GM12878 (cell line): ENCODE measurements around the gene DDX10. TPM values are rescaled to one million over a fixed set of nuclear protein-coding genes. Genes with fewer than 3 reads are reported as not detected.

Experiments used
- ATAC-seq: fragments of 200-7000 bp; cut with Tn5 transposase; 3 replicates; pipeline ENCODE4 v1.9.1; 2020; ENCODE audit warnings: mild to moderate bottlenecking, moderate library complexity
- BruUV-seq: library from RNA; stranded (reverse); fragments of 400-500 nt; replicated peaks from 2 replicates; lab custom pipeline; 2021; lab: Mats Ljungman, UMichigan
- CTCF ChIA-PET: fragments of 300-600 bp; sonication (Branson Sonifier 250); formaldehyde crosslinking; extraction: SDS; loops from one replicate; lab custom pipeline; 2021; ENCODE audit warnings: inconsistent platforms; lab: Yijun Ruan, JAX
- POLR2A ChIA-PET: fragments of 350-600 bp; formaldehyde crosslinking; extraction: SDS; loops from one replicate; lab custom pipeline; 2021; ENCODE audit warnings: inconsistent platforms; lab: Charles Lee
- RAD21 ChIA-PET: fragments of 300-600 bp; sonication (Branson Sonifier 250); formaldehyde crosslinking; loops from one replicate; lab custom pipeline; 2023; ENCODE audit warnings: antibody characterized with exemption; ENCODE audit not compliant: unreplicated experiment; lab: Charles Lee
- SMC1A ChIA-PET: fragments of 300-600 bp; sonication (Branson Sonifier 250); formaldehyde crosslinking; loops from one replicate; lab custom pipeline; 2023; ENCODE audit not compliant: unreplicated experiment, uncharacterized antibody; lab: Charles Lee
- DNase-seq: peaks from one replicate; pipeline ENCODE4 v3.0.0-alpha.2; 2011; ENCODE audit warnings: low read depth, low spot score
- FAIRE-seq: peaks from 3 replicates; lab custom pipeline; 2011; peaks lifted over from hg19 to GRCh38; lab: Jason Lieb, UNC
- H2AFZ ChIP-seq: 2 replicates; pipeline ENCODE4 v1.6.0; 2011; ENCODE audit warnings: low read depth, low read length, control low read depth; ENCODE audit not compliant: control insufficient read depth
- H3K27ac ChIP-seq: 2 replicates; pipeline ENCODE4 v1.5.1; 2011; ENCODE audit warnings: control low read depth; ENCODE audit not compliant: control insufficient read depth, insufficient read depth
- H3K27me3 ChIP-seq, 2 experiments: replicated peaks in 1 of 2; 2 replicates each; pipeline versions ENCODE4 v1.6.0 to v1.6.1; 2011; ENCODE audit warnings: low read length in 1 of 2; ENCODE audit not compliant: control insufficient read depth in 2 of 2, insufficient read depth in 2 of 2
- H3K36me3 ChIP-seq, 2 experiments: 2 replicates each; pipeline ENCODE4 v1.5.1; 2011; ENCODE audit warnings: low read length in 1 of 2; ENCODE audit not compliant: control insufficient read depth in 2 of 2, insufficient read depth in 2 of 2
- H3K4me1 ChIP-seq: 2 replicates; pipeline ENCODE4 v1.6.1; 2011; ENCODE audit warnings: mild to moderate bottlenecking, low read length, moderate library complexity, mixed read lengths; ENCODE audit not compliant: control insufficient read depth, insufficient read depth
- H3K4me2 ChIP-seq: 2 replicates; pipeline ENCODE4 v1.6.0; 2011; ENCODE audit warnings: control low read depth; ENCODE audit not compliant: control insufficient read depth, insufficient read depth
- H3K4me3 ChIP-seq: fragments of 200-600 bp; sonication (generic); 2 replicates; pipeline ENCODE4 v1.5.1; 2016
- H3K79me2 ChIP-seq: 2 replicates; pipeline ENCODE4 v1.6.0; 2011; ENCODE audit warnings: low read length; ENCODE audit not compliant: control insufficient read depth, insufficient read depth
- H3K9ac ChIP-seq: 2 replicates; pipeline ENCODE4 v1.8.0; 2011; ENCODE audit warnings: low read length, control low read depth, mixed read lengths; ENCODE audit not compliant: control insufficient read depth, insufficient read depth
- H3K9me3 ChIP-seq: replicated peaks from 3 replicates; pipeline ENCODE4 v1.5.1; 2011; ENCODE audit warnings: mild to moderate bottlenecking, low read length; ENCODE audit not compliant: control insufficient read depth, insufficient read depth
- H4K20me1 ChIP-seq: 2 replicates; pipeline ENCODE4 v1.6.0; 2011; ENCODE audit not compliant: control insufficient read depth, insufficient read depth
- CBFB ChIP-seq: IDR thresholded peaks from 2 replicates; pipeline ENCODE4 v1.6.1; 2016; ENCODE audit warnings: antibody characterized with exemption, low read depth
- CHD2 ChIP-seq: IDR thresholded peaks from 2 replicates; pipeline ENCODE4 v1.6.1; 2011; ENCODE audit warnings: low read depth, low read length, improper control_type of control experiment, borderline replicate concordance
- CHD4 ChIP-seq: fragments of 200-600 bp; sonication (generic); IDR thresholded peaks from 2 replicates; pipeline ENCODE4 v1.6.1; 2016; ENCODE audit warnings: mild to moderate bottlenecking
- CREM ChIP-seq: IDR thresholded peaks from 2 replicates; pipeline ENCODE4 v1.6.1; 2014; ENCODE audit warnings: antibody characterized with exemption, low read depth
- DPF2 ChIP-seq: fragments of 450-650 bp; IDR thresholded peaks from 2 replicates; pipeline ENCODE4 v1.6.1; 2017; ENCODE audit warnings: mild to moderate bottlenecking
- HDAC2 ChIP-seq: fragments of 200-600 bp; sonication (generic); IDR thresholded peaks from 2 replicates; pipeline ENCODE4 v1.6.1; 2017
- IRF3 ChIP-seq: fragments of 450-650 bp; IDR thresholded peaks from 2 replicates; pipeline ENCODE4 v1.6.1; 2014; ENCODE audit warnings: mild to moderate bottlenecking
- IRF4 ChIP-seq: IDR thresholded peaks from 2 replicates; pipeline ENCODE4 v1.6.1; 2011; ENCODE audit warnings: low read depth, low read length
- NR2C1 ChIP-seq: fragments of 450-650 bp; IDR thresholded peaks from 2 replicates; pipeline ENCODE4 v1.6.1; 2017; ENCODE audit warnings: antibody characterized with exemption, mild to moderate bottlenecking, moderate library complexity
- NRF1 ChIP-seq: conservative IDR thresholded peaks from 2 replicates; pipeline ENCODE4 v1.6.1; 2011; ENCODE audit warnings: mild to moderate bottlenecking, low read depth, low read length, improper control_type of control experiment
- SMAD5 ChIP-seq: IDR thresholded peaks from 2 replicates; pipeline ENCODE4 v1.6.1; 2016; ENCODE audit warnings: antibody characterized with exemption, low read depth
- SMC3 ChIP-seq: IDR thresholded peaks from 2 replicates; pipeline ENCODE4 v1.6.1; 2011; ENCODE audit warnings: low read length, improper control_type of control experiment, borderline replicate concordance
- TCF3 ChIP-seq: IDR thresholded peaks from 2 replicates; pipeline ENCODE4 v1.6.1; 2012; ENCODE audit warnings: low read depth, mild to moderate bottlenecking, low read length, borderline replicate concordance; ENCODE audit not compliant: insufficient read depth
- ZBED1 ChIP-seq: IDR thresholded peaks from 2 replicates; pipeline ENCODE4 v1.6.1; 2016; ENCODE audit warnings: borderline replicate concordance
- ZNF622 ChIP-seq: fragments of 450-650 bp; IDR thresholded peaks from 2 replicates; pipeline ENCODE4 v1.6.1; 2017; ENCODE audit warnings: mild to moderate bottlenecking, inconsistent platforms
- ZSCAN29 ChIP-seq: fragments of 450-650 bp; IDR thresholded peaks from 2 replicates; pipeline ENCODE4 v1.6.1; 2017; ENCODE audit warnings: mild to moderate bottlenecking, moderate library complexity
- WGBS: methylation state at CpG from one replicate; pipeline ENCODE4 v1.1.6; 2016; ENCODE audit warnings: low lambda C conversion rate; ENCODE audit not compliant: insufficient replicate concordance, insufficient coverage; ENCODE audit errors: missing lambda C conversion rate; 5-methylcytosine and 5-hydroxymethylcytosine counted together
- in situ Hi-C: fragments of 300-500 bp; cut with MboI; formaldehyde crosslinking; loops from 9 replicates; pipeline ENCODE4 v1.14.3; 2018; ENCODE audit warnings: mixed read lengths
- intact Hi-C: fragments of 100-400 bp; cut with micrococcal nuclease; formaldehyde crosslinking; loops from one replicate; pipeline ENCODE4 v1.14.2; 2022; ENCODE audit not compliant: unreplicated experiment
- polyA plus RNA-seq, 11 experiments: library from polyadenylated mRNA; depleted of rRNA in 4 of 11; unstranded in 6 of 11; stranded (reverse) in 5 of 11; fragments of >200 nt; fragmentation: Nextera tagmentation in 4 of 11; fragmentation: Illumina TruSeq in 1 of 11; extraction: Ambion mirVana in 4 of 11; extraction: Trizol in 1 of 11; gene quantifications; 1 replicate in 1 of 11; 2 replicates in 10 of 11; pipeline versions ENCODE4 v1.2.1 to v1.2.3, GENCODE V29; 2011 to 2016; ENCODE audit warnings: inconsistent platforms in 2 of 11, missing spikeins in 2 of 11, low read depth in 1 of 11
- total RNA-seq, 4 experiments: library from RNA; depleted of rRNA in 3 of 4; stranded (reverse); fragments of >200 nt in 3 of 4; fragmentation: Illumina TruSeq in 1 of 4; extraction: Trizol in 1 of 4; gene quantifications; 2 replicates each; pipeline versions ENCODE4 v1.2.1 to v1.2.3, GENCODE V29; 2013 to 2021
- TF ChIP-seq, protein P1 (sequence below): IDR thresholded peaks from 2 replicates; pipeline ENCODE4 v1.6.1; 2012; ENCODE audit warnings: improper control_type of control experiment, low read depth, low read length; ENCODE audit not compliant: insufficient replicate concordance

Gene DDX10
- total and polyA plus RNA-seq, 10 of the 15 experiments (the other 5 are each of a cell fraction or from before 2014, with no cell fraction given) = 20.9 to 51.5 (median 31.9) TPM

DNA sequence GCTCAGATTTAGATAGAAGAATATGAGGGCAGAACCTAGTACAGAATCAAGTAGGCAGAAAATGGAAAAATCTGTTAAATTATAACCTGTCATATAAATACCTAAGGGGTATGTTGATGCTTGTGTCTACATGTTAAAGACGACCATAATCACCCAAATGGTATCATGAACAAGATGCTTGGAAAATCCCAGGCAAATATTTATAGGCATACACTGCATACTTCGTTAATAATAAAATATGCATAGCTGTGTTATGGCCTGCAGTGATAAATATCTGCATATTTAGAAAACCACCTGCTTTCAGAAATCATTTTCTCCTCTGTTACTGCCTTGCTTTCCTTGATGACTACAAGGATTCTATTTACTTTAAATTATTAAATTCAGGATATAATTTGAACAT, 18.9 kb upstream of the DDX10 start:
- BruUV-seq = no TSS peak
- intact Hi-C loops (loop anchor here (5.0 to 10.0 kb wide), 2 partner anchors 309 to 641 kb away; partner anchors contain the start of gene CUL5), in situ Hi-C loops (loop anchor here (5.0 kb wide), 1 partner anchor 224 kb away; no protein-coding TSS in a partner anchor)
- Histone ChIP-seq H4K20me1 (no peaks in the 10 kb centered on the region), H3K27me3 (no peaks in the 10 kb centered on the region), H3K9ac (no peak overlapping the region), H3K36me3 (no peaks in the 10 kb centered on the region), H3K4me2 (no peak overlapping the region), H3K4me3 (no peak overlapping the region), H3K27ac (no peak overlapping the region), H3K79me2 (no peaks in the 10 kb centered on the region), H2AFZ (no peak overlapping the region), H3K4me1 (no peaks in the 10 kb centered on the region), H3K9me3 (no peaks in the 10 kb centered on the region)
- ATAC-seq = no peak
- WGBS = 55% methylated on average over 2 of the region's 2 CpGs
- no peak for FAIRE-seq
- RAD21 ChIA-PET = interaction anchor here (0.9 to 11.0 kb wide), 12 partner anchors 8 to 528 kb away, joined by 3 to 102 read pairs (median 6); partner anchors contain the start of genes ATM and C11orf65
- DNase-seq = no peak
- CTCF ChIA-PET = interaction anchor here (0.7 to 7.2 kb wide), 17 partner anchors 7 to 527 kb away, joined by 3 to 93 read pairs (median 6); partner anchors contain the start of gene DDX10
- POLR2A ChIA-PET = interaction anchor here (1.4 kb wide), 1 partner anchor 57 kb away, joined by 8 read pairs; no protein-coding TSS in a partner anchor
- SMC1A ChIA-PET = interaction anchor here (0.7 to 12.4 kb wide), 24 partner anchors 10 to 637 kb away, joined by 3 to 130 read pairs (median 4); partner anchors contain the start of genes C11orf65, CUL5, DDX10 and EXPH5
- TF ChIP-seq, protein P1, sequence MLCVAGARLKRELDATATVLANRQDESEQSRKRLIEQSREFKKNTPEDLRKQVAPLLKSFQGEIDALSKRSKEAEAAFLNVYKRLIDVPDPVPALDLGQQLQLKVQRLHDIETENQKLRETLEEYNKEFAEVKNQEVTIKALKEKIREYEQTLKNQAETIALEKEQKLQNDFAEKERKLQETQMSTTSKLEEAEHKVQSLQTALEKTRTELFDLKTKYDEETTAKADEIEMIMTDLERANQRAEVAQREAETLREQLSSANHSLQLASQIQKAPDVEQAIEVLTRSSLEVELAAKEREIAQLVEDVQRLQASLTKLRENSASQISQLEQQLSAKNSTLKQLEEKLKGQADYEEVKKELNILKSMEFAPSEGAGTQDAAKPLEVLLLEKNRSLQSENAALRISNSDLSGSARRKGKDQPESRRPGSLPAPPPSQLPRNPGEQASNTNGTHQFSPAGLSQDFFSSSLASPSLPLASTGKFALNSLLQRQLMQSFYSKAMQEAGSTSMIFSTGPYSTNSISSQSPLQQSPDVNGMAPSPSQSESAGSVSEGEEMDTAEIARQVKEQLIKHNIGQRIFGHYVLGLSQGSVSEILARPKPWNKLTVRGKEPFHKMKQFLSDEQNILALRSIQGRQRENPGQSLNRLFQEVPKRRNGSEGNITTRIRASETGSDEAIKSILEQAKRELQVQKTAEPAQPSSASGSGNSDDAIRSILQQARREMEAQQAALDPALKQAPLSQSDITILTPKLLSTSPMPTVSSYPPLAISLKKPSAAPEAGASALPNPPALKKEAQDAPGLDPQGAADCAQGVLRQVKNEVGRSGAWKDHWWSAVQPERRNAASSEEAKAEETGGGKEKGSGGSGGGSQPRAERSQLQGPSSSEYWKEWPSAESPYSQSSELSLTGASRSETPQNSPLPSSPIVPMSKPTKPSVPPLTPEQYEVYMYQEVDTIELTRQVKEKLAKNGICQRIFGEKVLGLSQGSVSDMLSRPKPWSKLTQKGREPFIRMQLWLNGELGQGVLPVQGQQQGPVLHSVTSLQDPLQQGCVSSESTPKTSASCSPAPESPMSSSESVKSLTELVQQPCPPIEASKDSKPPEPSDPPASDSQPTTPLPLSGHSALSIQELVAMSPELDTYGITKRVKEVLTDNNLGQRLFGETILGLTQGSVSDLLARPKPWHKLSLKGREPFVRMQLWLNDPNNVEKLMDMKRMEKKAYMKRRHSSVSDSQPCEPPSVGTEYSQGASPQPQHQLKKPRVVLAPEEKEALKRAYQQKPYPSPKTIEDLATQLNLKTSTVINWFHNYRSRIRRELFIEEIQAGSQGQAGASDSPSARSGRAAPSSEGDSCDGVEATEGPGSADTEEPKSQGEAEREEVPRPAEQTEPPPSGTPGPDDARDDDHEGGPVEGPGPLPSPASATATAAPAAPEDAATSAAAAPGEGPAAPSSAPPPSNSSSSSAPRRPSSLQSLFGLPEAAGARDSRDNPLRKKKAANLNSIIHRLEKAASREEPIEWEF = no peak
- no peak for TF ChIP-seq ZSCAN29
- no peak for TF ChIP-seq IRF4
- no peak for TF ChIP-seq SMAD5
- no peak for TF ChIP-seq CREM
- TF ChIP-seq IRF3 = no peak
- no peak for TF ChIP-seq HDAC2
- no peak for TF ChIP-seq CBFB
- TF ChIP-seq NRF1 = no peak
- no peak for TF ChIP-seq CHD2
- TF ChIP-seq SMC3 = no peak
- no peak for TF ChIP-seq NR2C1
- no peak for TF ChIP-seq ZBED1
- no peak for TF ChIP-seq ZNF622
- no peak for TF ChIP-seq CHD4
- no peak for TF ChIP-seq DPF2
- no peak for TF ChIP-seq TCF3
